ENCODE results near the gene C6orf89.

- TF ChIP-seq POLR2A (IDR thresholded peaks at IDR 0.05) = no peak
- no peak for TF ChIP-seq CTCF (IDR thresholded peaks at IDR 0.05)
Measured at GRCh38 chr6:36967757-36968156, 82.0 kb downstream of the C6orf89 start.

All from thyroid gland (tissue), 4 donors.